ENCODE measurements around the gene TRABD2B. TPM values are rescaled to one million over a fixed set of nuclear protein-coding genes. Genes with fewer than 3 reads are reported as not detected.

Gene TRABD2B
- total and polyA plus RNA-seq, 2 of the 13 experiments (the other 11 are each of a cell fraction or from before 2014, with no cell fraction given), result 0.04 TPM; not detected in 1

- TF ChIP-seq CSRNP2 (CRISPR knock-in tag; conservative IDR thresholded peaks at IDR 0.05; ENCODE audit: low read depth) (no peak), ZFP90 (CRISPR knock-in tag; IDR thresholded peaks at IDR 0.05; ENCODE audit: borderline replicate concordance) (no peak), CENPX (CRISPR knock-in tag; IDR thresholded peaks at IDR 0.05) (no peak), PATZ1 (CRISPR knock-in tag; IDR thresholded peaks at IDR 0.05) (0 out of 2 replicates have a peak, but pooled peaks have one; percentile 32), ZNF101 (CRISPR knock-in tag; IDR thresholded peaks at IDR 0.05; ENCODE audit: borderline replicate concordance, low read depth) (no peak), ZNF460 (CRISPR knock-in tag; IDR thresholded peaks at IDR 0.05; ENCODE audit: borderline replicate concordance) (no peak), ARID5B (CRISPR knock-in tag; IDR thresholded peaks at IDR 0.05) (peak; percentile 48; the same call in 1 of the 2 replicates), ZNF672 (CRISPR knock-in tag; IDR thresholded peaks at IDR 0.05) (no peak), ZNF17 (CRISPR knock-in tag; IDR thresholded peaks at IDR 0.05) (no peak), KLF12 (CRISPR knock-in tag; IDR thresholded peaks at IDR 0.05; ENCODE audit: borderline replicate concordance) (no peak), SIX1 (CRISPR knock-in tag; IDR thresholded peaks at IDR 0.05; ENCODE audit: borderline replicate concordance) (0 out of 2 replicates have a peak, but pooled peaks have one; percentile 14), NR2F6 (IDR thresholded peaks at IDR 0.05) (no peak), NR2F6 (CRISPR knock-in tag; IDR thresholded peaks at IDR 0.05) (peak; percentile 52; the same call in 1 of the 2 replicates), ZNF703 (CRISPR knock-in tag; IDR thresholded peaks at IDR 0.05; ENCODE audit: borderline replicate concordance) (no peak), NR3C1 (CRISPR knock-in tag; IDR thresholded peaks at IDR 0.05) (no peak), ZNF562 (CRISPR knock-in tag; IDR thresholded peaks at IDR 0.05; ENCODE audit: borderline replicate concordance) (no peak), RFXANK (CRISPR knock-in tag; IDR thresholded peaks at IDR 0.05) (no peak), ZBTB8A (CRISPR knock-in tag; IDR thresholded peaks at IDR 0.05; ENCODE audit: borderline replicate concordance, low read depth) (no peak)
- TF ChIP-seq, protein P1, sequence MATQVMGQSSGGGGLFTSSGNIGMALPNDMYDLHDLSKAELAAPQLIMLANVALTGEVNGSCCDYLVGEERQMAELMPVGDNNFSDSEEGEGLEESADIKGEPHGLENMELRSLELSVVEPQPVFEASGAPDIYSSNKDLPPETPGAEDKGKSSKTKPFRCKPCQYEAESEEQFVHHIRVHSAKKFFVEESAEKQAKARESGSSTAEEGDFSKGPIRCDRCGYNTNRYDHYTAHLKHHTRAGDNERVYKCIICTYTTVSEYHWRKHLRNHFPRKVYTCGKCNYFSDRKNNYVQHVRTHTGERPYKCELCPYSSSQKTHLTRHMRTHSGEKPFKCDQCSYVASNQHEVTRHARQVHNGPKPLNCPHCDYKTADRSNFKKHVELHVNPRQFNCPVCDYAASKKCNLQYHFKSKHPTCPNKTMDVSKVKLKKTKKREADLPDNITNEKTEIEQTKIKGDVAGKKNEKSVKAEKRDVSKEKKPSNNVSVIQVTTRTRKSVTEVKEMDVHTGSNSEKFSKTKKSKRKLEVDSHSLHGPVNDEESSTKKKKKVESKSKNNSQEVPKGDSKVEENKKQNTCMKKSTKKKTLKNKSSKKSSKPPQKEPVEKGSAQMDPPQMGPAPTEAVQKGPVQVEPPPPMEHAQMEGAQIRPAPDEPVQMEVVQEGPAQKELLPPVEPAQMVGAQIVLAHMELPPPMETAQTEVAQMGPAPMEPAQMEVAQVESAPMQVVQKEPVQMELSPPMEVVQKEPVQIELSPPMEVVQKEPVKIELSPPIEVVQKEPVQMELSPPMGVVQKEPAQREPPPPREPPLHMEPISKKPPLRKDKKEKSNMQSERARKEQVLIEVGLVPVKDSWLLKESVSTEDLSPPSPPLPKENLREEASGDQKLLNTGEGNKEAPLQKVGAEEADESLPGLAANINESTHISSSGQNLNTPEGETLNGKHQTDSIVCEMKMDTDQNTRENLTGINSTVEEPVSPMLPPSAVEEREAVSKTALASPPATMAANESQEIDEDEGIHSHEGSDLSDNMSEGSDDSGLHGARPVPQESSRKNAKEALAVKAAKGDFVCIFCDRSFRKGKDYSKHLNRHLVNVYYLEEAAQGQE (IDR thresholded peaks at IDR 0.05; ENCODE audit: borderline replicate concordance in 1 of 2, low read depth in 1 of 2, low read length in 2 of 2), result no peak
These were observed 131.2 kb downstream of the TRABD2B start (continued) for GRCh38 chr1:47865881-47866535.
